ENCODE data around the gene PARP12. TPM values are rescaled to one million over a fixed set of nuclear protein-coding genes. Genes with fewer than 3 reads are reported as not detected.

PARP12 gene
- total RNA-seq, 1 donor from 2014 or later = 58.1 TPM

DNA sequence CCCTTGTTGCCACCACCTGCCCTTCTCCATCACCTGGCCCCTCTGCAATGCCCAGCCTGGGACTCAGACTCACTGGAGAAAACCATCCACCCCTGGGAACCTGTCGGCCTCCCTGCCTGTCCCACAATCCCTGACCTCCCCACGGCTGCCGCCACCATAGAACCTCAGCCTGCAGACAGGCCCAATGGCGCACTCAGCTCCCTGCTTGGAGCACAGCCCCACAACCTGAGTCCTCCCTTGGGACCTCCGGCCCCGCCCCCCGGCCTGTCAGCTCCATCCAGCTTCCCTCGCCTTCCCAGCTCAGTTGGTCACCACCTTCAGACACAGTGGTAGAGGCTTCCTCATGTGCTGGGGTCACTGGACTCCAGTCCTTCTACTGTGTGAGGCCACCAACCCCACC is 41.1 kb downstream of the PARP12 start:
- no peak for FAIRE-seq

GRCh38 chr7:140019606-140020005 is 43.1 kb downstream of the PARP12 start:
- no peak for FAIRE-seq
- H3K4me1 ChIP-seq (ENCODE audit: insufficient read depth, low read length) = no peaks in the 10 kb centered on the region
- TF ChIP-seq, protein P1, sequence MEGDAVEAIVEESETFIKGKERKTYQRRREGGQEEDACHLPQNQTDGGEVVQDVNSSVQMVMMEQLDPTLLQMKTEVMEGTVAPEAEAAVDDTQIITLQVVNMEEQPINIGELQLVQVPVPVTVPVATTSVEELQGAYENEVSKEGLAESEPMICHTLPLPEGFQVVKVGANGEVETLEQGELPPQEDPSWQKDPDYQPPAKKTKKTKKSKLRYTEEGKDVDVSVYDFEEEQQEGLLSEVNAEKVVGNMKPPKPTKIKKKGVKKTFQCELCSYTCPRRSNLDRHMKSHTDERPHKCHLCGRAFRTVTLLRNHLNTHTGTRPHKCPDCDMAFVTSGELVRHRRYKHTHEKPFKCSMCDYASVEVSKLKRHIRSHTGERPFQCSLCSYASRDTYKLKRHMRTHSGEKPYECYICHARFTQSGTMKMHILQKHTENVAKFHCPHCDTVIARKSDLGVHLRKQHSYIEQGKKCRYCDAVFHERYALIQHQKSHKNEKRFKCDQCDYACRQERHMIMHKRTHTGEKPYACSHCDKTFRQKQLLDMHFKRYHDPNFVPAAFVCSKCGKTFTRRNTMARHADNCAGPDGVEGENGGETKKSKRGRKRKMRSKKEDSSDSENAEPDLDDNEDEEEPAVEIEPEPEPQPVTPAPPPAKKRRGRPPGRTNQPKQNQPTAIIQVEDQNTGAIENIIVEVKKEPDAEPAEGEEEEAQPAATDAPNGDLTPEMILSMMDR (IDR thresholded peaks at IDR 0.05; ENCODE audit: insufficient read depth, low read depth, low read length) = no peak
- TF ChIP-seq EZH2 (IDR thresholded peaks at IDR 0.05; ENCODE audit: insufficient read depth, low read length) = no peak

More for the DNA sequence above, 41.1 kb downstream of the PARP12 start:
- no peak overlapping the region for H3K27ac Mint-ChIP-seq (ENCODE audit: unreplicated experiment)
- no peak for TF ChIP-seq EZH2 (IDR thresholded peaks at IDR 0.05; ENCODE audit: insufficient read depth, low read length)
- TF ChIP-seq, protein P1 (IDR thresholded peaks at IDR 0.05; ENCODE audit: insufficient read depth, low read depth, low read length) = no peak
- Histone ChIP-seq H3K36me3 (ENCODE audit: insufficient read depth, low read length) (peaks cover 2% of the 10 kb centered on the region), H3K27ac (ENCODE audit: low read depth, low read length) (no peak overlapping the region), H3K27me3 (ENCODE audit: insufficient read depth, low read length) (peaks cover 10% of the 10 kb centered on the region), H3K4me2 (ENCODE audit: low read length) (no peak overlapping the region), H3K79me2 (ENCODE audit: insufficient read depth, low read length) (no peaks in the 10 kb centered on the region), H3K9ac (ENCODE audit: low read length) (no peak overlapping the region), H4K20me1 (ENCODE audit: insufficient read depth, low read length) (no peaks in the 10 kb centered on the region), H2AFZ (ENCODE audit: low read depth, low read length) (no peak overlapping the region), H3K9me3 (ENCODE audit: insufficient read depth, low read depth, low read length) (no peaks in the 10 kb centered on the region), H3K4me1 (ENCODE audit: insufficient read depth, low read length) (no peaks in the 10 kb centered on the region), H3K4me3 (ENCODE audit: insufficient read depth, low read depth, low read length) (no peak overlapping the region)
- H3K27me3 Mint-ChIP-seq (ENCODE audit: low read depth, unreplicated experiment) = peaks cover 12% of the 10 kb centered on the region
- DNase-seq (ENCODE audit: low read depth) = no peak
- peaks cover 4% of the 10 kb centered on the region for H3K9me3 Mint-ChIP-seq (ENCODE audit: unreplicated experiment)
- no peak overlapping the region for H3K4me3 Mint-ChIP-seq (ENCODE audit: unreplicated experiment)
- H3K4me1 Mint-ChIP-seq (ENCODE audit: low read depth, unreplicated experiment) = no peaks in the 10 kb centered on the region
- peaks cover 34% of the 10 kb centered on the region for H3K36me3 Mint-ChIP-seq (ENCODE audit: low read depth, unreplicated experiment)

DNA sequence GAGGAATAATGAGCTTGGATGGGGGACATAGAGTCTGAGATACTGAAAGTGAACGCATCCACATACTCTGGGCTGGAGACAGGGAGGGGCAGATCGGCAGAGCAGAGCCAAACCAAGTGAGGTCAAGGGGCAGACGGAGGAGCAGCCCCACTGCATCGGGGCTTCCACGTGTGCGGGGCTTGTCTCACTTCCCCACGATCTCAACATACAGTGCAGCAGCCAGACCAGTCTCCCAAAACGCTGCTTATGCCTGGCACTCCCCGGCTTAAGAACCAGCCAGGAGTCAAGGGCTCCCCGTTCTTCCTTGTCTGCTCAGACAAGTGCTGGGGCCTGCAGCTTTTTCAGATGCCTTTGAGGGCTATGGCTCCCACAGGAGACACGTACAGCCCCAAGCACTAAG is 43.6 kb downstream of the PARP12 start:
- H3K9me3 ChIP-seq (ENCODE audit: insufficient read depth, low read depth, low read length) = no peaks in the 10 kb centered on the region
- no peak overlapping the region for H3K4me3 ChIP-seq (ENCODE audit: insufficient read depth, low read depth, low read length)
- H3K27ac ChIP-seq (ENCODE audit: low read depth, low read length) = no peak overlapping the region
- peaks cover 14% of the 10 kb centered on the region for H3K27me3 ChIP-seq (ENCODE audit: insufficient read depth, low read length)
- H2AFZ ChIP-seq (ENCODE audit: low read depth, low read length) = no peak overlapping the region
- peaks cover 25% of the 10 kb centered on the region for H3K27me3 Mint-ChIP-seq (ENCODE audit: low read depth, unreplicated experiment)
- TF ChIP-seq EZH2 (IDR thresholded peaks at IDR 0.05; ENCODE audit: insufficient read depth, low read length) = no peak
- TF ChIP-seq, protein P1 (IDR thresholded peaks at IDR 0.05; ENCODE audit: insufficient read depth, low read depth, low read length) = no peak
- no peak overlapping the region for H3K4me2 ChIP-seq (ENCODE audit: low read length)
- H3K4me3 Mint-ChIP-seq (ENCODE audit: unreplicated experiment) = no peak overlapping the region
- H3K36me3 ChIP-seq (ENCODE audit: insufficient read depth, low read length) = peaks cover 2% of the 10 kb centered on the region
- peaks cover 7% of the 10 kb centered on the region for H3K9me3 Mint-ChIP-seq (ENCODE audit: unreplicated experiment)
- H3K36me3 Mint-ChIP-seq (ENCODE audit: low read depth, unreplicated experiment) = peaks cover 29% of the 10 kb centered on the region
- no peaks in the 10 kb centered on the region for H3K79me2 ChIP-seq (ENCODE audit: insufficient read depth, low read length)
- H4K20me1 ChIP-seq (ENCODE audit: insufficient read depth, low read length) = no peaks in the 10 kb centered on the region
- no peaks in the 10 kb centered on the region for H3K4me1 Mint-ChIP-seq (ENCODE audit: low read depth, unreplicated experiment)
- H3K4me1 ChIP-seq (ENCODE audit: insufficient read depth, low read length) = no peaks in the 10 kb centered on the region
- H3K9ac ChIP-seq (ENCODE audit: low read length) = no peak overlapping the region
- DNase-seq (ENCODE audit: low read depth) (no peak), FAIRE-seq (no peak)
- no peak overlapping the region for H3K27ac Mint-ChIP-seq (ENCODE audit: unreplicated experiment)

More at GRCh38 chr7:140019606-140020005, 43.1 kb downstream of the PARP12 start:
- Histone ChIP-seq H3K4me3 (ENCODE audit: insufficient read depth, low read depth, low read length) (no peak overlapping the region), H3K27me3 (ENCODE audit: insufficient read depth, low read length) (peaks cover 12% of the 10 kb centered on the region), H3K27ac (ENCODE audit: low read depth, low read length) (no peak overlapping the region), H3K9ac (ENCODE audit: low read length) (no peak overlapping the region), H4K20me1 (ENCODE audit: insufficient read depth, low read length) (no peaks in the 10 kb centered on the region), H3K9me3 (ENCODE audit: insufficient read depth, low read depth, low read length) (no peaks in the 10 kb centered on the region), H3K79me2 (ENCODE audit: insufficient read depth, low read length) (no peaks in the 10 kb centered on the region), H3K36me3 (ENCODE audit: insufficient read depth, low read length) (peaks cover 2% of the 10 kb centered on the region), H2AFZ (ENCODE audit: low read depth, low read length) (no peak overlapping the region), H3K4me2 (ENCODE audit: low read length) (no peak overlapping the region)
- H3K36me3 Mint-ChIP-seq (ENCODE audit: low read depth, unreplicated experiment) = peaks cover 31% of the 10 kb centered on the region
- no peak overlapping the region for H3K27ac Mint-ChIP-seq (ENCODE audit: unreplicated experiment)
- peaks cover 4% of the 10 kb centered on the region for H3K9me3 Mint-ChIP-seq (ENCODE audit: unreplicated experiment)
- peaks cover 21% of the 10 kb centered on the region for H3K27me3 Mint-ChIP-seq (ENCODE audit: low read depth, unreplicated experiment)
- no peak overlapping the region for H3K4me3 Mint-ChIP-seq (ENCODE audit: unreplicated experiment)
- H3K4me1 Mint-ChIP-seq (ENCODE audit: low read depth, unreplicated experiment) = no peaks in the 10 kb centered on the region
- no peak for DNase-seq (ENCODE audit: low read depth)
